ENCODE results near the gene YES1. TPM values are rescaled to one million over a fixed set of nuclear protein-coding genes. Genes with fewer than 3 reads are reported as not detected.
A peak's percentile ranks its signal among the peaks of the same experiment; 100 is the strongest.

Gene YES1
- total and polyA plus RNA-seq, 4 donors = 12.5 to 57.6 (median 21.9) TPM

DNA sequence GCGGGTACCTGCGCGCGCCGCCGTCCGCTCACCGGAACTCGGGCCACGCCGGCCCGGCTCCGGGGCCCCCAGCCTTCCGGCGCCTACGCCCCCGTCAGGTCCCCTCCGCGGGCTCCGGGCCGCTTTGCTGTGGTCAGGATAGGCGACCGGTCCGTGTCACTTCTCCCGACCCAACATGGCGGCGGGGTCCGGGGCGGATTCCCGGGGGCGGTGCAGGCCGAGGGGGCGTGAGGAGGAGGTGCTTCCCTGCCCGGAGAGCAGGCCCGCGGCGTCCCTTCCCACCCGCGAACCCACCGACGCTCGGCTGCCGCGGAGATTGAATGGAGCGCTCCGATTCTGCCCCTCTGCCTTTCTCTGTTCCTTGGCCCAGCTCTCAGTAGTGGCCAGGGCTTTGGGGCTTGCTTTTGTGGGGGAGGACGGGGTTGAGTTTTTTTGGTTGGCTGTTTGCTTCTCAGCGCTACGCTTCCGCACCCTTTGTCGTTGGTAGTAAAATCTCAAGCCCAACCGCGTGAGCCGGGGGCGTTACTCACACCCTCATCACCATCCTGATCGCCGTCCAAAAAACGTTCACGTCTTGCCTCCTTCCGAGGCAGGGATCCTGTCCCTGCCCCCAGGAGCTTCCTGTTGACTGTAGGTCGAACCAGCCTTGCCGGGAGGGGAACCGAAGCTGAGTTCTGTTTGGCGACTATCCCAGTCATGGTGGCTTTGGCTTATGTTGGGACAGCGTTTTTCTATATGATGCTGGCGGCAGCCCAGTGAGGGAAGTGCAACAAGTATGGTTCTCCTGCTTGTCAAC, 532 bp upstream of the YES1 start:
- under 1% methylated on average over 66 of the region's 66 CpGs for WGBS
- peak overlapping the region; percentile 26 to 68 for H3K9ac ChIP-seq (ENCODE audit: low read depth in 1 of 2, low read length in 2 of 2)

DNA sequence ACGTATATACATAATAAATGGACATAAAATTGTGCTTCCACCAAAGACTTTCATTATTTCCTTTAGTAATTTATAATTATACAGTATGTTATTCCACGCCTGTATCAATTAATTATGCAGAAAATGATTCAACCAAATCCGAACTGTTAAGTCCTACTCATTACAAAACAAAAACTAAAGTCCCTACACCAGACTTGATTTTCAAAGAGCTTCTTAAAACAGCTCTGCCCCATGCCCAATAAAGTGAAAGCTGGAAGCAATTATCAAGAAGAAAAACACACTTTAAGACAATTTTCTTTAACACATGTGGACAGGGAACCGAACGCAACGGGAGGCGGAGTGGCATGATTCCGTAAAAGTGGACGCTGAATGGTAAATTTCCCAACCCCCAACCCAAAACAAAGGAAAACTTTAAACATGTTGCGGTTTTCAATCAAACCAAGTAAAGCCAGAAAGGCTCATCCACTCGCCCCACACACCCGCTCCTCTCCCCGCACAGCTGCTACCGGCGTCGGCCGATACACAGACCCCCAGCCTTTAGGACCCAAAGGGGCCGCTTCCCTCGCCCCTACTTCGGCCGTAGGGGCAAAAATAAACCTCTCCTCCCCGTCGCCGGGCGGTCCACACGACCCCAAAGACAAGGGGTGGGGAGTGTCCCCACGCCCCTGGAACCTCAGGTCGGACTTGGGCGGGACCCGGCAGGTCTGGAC, 705 bp downstream of the YES1 start:
- WGBS = under 1% methylated on average over 30 of the region's 30 CpGs

More for the DNA sequence above, 532 bp upstream of the YES1 start:
- peak overlapping the region; percentile 19 to 82 (median 65) for H3K4me3 ChIP-seq (ENCODE audit: low read depth in 1 of 3, low read length in 3 of 3)
- H3K27me3 ChIP-seq (ENCODE audit: control insufficient read depth in 4 of 4, insufficient read depth in 4 of 4, low read length in 3 of 4) = no peaks in the 10 kb centered on the region
- H3K9me3 ChIP-seq (ENCODE audit: control insufficient read depth in 4 of 4, low read length in 3 of 4) = no peaks in the 10 kb centered on the region
- DNase-seq (ENCODE audit: low spot score) = peak; percentile 78
- H3K4me1 ChIP-seq (ENCODE audit: control insufficient read depth in 4 of 4, insufficient read depth in 4 of 4, low read length in 3 of 4) = peaks cover 2 to 31% (median 11%) of the 10 kb centered on the region in 4 donors
- peak overlapping the region; percentile 76 to 92 for H3K27ac ChIP-seq (ENCODE audit: low read depth in 1 of 2, low read length in 2 of 2)
- no peaks in the 10 kb centered on the region for H3K36me3 ChIP-seq (ENCODE audit: control insufficient read depth in 4 of 4, insufficient read depth in 3 of 4, low read depth in 1 of 4, low read length in 3 of 4)
- TF ChIP-seq JUND (IDR thresholded peaks at IDR 0.05) (no peak), EGR1 (IDR thresholded peaks at IDR 0.05; ENCODE audit: low read depth in 2 of 2) (peak; percentile 24 to 30), HNF4G (IDR thresholded peaks at IDR 0.05) (no peak), GABPA (IDR thresholded peaks at IDR 0.05 in 1 of 2, conservative IDR thresholded peaks at IDR 0.05 in 1 of 2) (peak in 1 of 2 donors; percentile 38), TAF1 (conservative IDR thresholded peaks at IDR 0.05) (no peak), RAD21 (IDR thresholded peaks at IDR 0.05) (peak in 1 of 2 donors; percentile 13), YY1 (IDR thresholded peaks at IDR 0.05) (peak; percentile 90), SP1 (IDR thresholded peaks at IDR 0.05) (peak; percentile 34)
- TF ChIP-seq, protein P1, sequence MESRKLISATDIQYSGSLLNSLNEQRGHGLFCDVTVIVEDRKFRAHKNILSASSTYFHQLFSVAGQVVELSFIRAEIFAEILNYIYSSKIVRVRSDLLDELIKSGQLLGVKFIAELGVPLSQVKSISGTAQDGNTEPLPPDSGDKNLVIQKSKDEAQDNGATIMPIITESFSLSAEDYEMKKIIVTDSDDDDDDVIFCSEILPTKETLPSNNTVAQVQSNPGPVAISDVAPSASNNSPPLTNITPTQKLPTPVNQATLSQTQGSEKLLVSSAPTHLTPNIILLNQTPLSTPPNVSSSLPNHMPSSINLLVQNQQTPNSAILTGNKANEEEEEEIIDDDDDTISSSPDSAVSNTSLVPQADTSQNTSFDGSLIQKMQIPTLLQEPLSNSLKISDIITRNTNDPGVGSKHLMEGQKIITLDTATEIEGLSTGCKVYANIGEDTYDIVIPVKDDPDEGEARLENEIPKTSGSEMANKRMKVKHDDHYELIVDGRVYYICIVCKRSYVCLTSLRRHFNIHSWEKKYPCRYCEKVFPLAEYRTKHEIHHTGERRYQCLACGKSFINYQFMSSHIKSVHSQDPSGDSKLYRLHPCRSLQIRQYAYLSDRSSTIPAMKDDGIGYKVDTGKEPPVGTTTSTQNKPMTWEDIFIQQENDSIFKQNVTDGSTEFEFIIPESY (IDR thresholded peaks at IDR 0.05) = no peak
- TF ChIP-seq, protein P2, sequence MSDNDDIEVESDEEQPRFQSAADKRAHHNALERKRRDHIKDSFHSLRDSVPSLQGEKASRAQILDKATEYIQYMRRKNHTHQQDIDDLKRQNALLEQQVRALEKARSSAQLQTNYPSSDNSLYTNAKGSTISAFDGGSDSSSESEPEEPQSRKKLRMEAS (IDR thresholded peaks at IDR 0.05) = no peak

More for the DNA sequence above, 705 bp downstream of the YES1 start:
- Histone ChIP-seq H3K4me3 (ENCODE audit: low read depth in 1 of 3, low read length in 3 of 3) (peak overlapping the region; percentile 65 to 82 (median 68)), H3K27ac (ENCODE audit: low read depth in 1 of 2, low read length in 2 of 2) (peak overlapping the region; percentile 76 to 92), H3K27me3 (ENCODE audit: control insufficient read depth in 4 of 4, insufficient read depth in 4 of 4, low read length in 3 of 4) (no peaks in the 10 kb centered on the region), H3K36me3 (ENCODE audit: control insufficient read depth in 4 of 4, insufficient read depth in 3 of 4, low read depth in 1 of 4, low read length in 3 of 4) (no peaks in the 10 kb centered on the region), H3K4me1 (ENCODE audit: control insufficient read depth in 4 of 4, insufficient read depth in 4 of 4, low read length in 3 of 4) (peaks cover 2 to 31% (median 12%) of the 10 kb centered on the region in 4 donors), H3K9ac (ENCODE audit: low read depth in 1 of 2, low read length in 2 of 2) (peak overlapping the region; percentile 61 to 75), H3K9me3 (ENCODE audit: control insufficient read depth in 4 of 4, low read length in 3 of 4) (no peaks in the 10 kb centered on the region)
- TF ChIP-seq, protein P3, sequence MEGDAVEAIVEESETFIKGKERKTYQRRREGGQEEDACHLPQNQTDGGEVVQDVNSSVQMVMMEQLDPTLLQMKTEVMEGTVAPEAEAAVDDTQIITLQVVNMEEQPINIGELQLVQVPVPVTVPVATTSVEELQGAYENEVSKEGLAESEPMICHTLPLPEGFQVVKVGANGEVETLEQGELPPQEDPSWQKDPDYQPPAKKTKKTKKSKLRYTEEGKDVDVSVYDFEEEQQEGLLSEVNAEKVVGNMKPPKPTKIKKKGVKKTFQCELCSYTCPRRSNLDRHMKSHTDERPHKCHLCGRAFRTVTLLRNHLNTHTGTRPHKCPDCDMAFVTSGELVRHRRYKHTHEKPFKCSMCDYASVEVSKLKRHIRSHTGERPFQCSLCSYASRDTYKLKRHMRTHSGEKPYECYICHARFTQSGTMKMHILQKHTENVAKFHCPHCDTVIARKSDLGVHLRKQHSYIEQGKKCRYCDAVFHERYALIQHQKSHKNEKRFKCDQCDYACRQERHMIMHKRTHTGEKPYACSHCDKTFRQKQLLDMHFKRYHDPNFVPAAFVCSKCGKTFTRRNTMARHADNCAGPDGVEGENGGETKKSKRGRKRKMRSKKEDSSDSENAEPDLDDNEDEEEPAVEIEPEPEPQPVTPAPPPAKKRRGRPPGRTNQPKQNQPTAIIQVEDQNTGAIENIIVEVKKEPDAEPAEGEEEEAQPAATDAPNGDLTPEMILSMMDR (IDR thresholded peaks at IDR 0.05; ENCODE audit: low read depth, low read length, missing input control) = no peak
- TF ChIP-seq, protein P4, sequence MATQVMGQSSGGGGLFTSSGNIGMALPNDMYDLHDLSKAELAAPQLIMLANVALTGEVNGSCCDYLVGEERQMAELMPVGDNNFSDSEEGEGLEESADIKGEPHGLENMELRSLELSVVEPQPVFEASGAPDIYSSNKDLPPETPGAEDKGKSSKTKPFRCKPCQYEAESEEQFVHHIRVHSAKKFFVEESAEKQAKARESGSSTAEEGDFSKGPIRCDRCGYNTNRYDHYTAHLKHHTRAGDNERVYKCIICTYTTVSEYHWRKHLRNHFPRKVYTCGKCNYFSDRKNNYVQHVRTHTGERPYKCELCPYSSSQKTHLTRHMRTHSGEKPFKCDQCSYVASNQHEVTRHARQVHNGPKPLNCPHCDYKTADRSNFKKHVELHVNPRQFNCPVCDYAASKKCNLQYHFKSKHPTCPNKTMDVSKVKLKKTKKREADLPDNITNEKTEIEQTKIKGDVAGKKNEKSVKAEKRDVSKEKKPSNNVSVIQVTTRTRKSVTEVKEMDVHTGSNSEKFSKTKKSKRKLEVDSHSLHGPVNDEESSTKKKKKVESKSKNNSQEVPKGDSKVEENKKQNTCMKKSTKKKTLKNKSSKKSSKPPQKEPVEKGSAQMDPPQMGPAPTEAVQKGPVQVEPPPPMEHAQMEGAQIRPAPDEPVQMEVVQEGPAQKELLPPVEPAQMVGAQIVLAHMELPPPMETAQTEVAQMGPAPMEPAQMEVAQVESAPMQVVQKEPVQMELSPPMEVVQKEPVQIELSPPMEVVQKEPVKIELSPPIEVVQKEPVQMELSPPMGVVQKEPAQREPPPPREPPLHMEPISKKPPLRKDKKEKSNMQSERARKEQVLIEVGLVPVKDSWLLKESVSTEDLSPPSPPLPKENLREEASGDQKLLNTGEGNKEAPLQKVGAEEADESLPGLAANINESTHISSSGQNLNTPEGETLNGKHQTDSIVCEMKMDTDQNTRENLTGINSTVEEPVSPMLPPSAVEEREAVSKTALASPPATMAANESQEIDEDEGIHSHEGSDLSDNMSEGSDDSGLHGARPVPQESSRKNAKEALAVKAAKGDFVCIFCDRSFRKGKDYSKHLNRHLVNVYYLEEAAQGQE (IDR thresholded peaks at IDR 0.05) = no peak
- TF ChIP-seq NR2F2 (IDR thresholded peaks at IDR 0.05) (no peak), YY1 (IDR thresholded peaks at IDR 0.05) (no peak), FOXA2 (IDR thresholded peaks at IDR 0.05) (no peak), TAF1 (conservative IDR thresholded peaks at IDR 0.05) (no peak)
- TF ChIP-seq, protein P1 (IDR thresholded peaks at IDR 0.05) = no peak
- DNase-seq (ENCODE audit: low spot score) = no peak

All from liver (tissue), 9 donors.